Neural progenitor cell (in vitro differentiated cells): ENCODE results near the gene ACBD7.

Experiments used
- EZH2 ChIP-seq: fragments of 200-600 bp; sonication (generic); IDR thresholded peaks from 2 replicates; pipeline ENCODE4 v1.6.1; 2017; ENCODE audit warnings: antibody characterized with exemption, mild to moderate bottlenecking, moderate library complexity
- EZH2phosphoT487 ChIP-seq: fragments of 200-600 bp; sonication (generic); IDR thresholded peaks from 2 replicates; pipeline ENCODE4 v1.6.1; 2017; ENCODE audit warnings: antibody characterized with exemption
- TF ChIP-seq, protein P1 (sequence below): fragments of 200-600 bp; sonication (generic); IDR thresholded peaks from 2 replicates; pipeline ENCODE4 v1.5.1; 2017; ENCODE audit warnings: antibody characterized with exemption, mild to moderate bottlenecking

DNA sequence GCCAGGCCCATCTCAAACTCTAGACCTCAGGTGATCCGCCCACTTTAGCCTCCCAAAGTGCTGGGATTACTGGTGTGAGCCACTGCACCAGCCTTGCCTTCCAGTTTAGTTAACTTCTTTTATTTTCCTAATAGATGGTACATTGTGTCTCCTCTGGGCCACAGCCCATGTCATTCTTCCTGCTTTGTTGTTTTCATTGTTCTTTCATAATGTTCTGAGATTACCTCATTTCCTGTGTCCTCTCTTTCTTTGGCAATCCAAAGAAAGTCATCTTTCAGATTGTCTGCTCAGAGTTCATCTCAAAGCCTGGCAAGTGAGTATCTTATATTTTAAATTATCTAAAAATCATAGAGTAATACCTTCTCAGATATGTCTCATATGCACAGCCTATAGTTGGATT is 44.9 kb downstream of the ACBD7 start, which contains the start of gene OLAH:
- TF ChIP-seq EZH2 (no peak), EZH2phosphoT487 (no peak)
- TF ChIP-seq, protein P1, sequence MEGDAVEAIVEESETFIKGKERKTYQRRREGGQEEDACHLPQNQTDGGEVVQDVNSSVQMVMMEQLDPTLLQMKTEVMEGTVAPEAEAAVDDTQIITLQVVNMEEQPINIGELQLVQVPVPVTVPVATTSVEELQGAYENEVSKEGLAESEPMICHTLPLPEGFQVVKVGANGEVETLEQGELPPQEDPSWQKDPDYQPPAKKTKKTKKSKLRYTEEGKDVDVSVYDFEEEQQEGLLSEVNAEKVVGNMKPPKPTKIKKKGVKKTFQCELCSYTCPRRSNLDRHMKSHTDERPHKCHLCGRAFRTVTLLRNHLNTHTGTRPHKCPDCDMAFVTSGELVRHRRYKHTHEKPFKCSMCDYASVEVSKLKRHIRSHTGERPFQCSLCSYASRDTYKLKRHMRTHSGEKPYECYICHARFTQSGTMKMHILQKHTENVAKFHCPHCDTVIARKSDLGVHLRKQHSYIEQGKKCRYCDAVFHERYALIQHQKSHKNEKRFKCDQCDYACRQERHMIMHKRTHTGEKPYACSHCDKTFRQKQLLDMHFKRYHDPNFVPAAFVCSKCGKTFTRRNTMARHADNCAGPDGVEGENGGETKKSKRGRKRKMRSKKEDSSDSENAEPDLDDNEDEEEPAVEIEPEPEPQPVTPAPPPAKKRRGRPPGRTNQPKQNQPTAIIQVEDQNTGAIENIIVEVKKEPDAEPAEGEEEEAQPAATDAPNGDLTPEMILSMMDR, result no peak
